HepG2 (cell line): ENCODE measurements around the gene GDF2. TPM values are rescaled to one million over a fixed set of nuclear protein-coding genes. Genes with fewer than 3 reads are reported as not detected.

Experiments used
- ATAC-seq: fragments of 200-7000 bp; cut with Tn5 transposase; 3 replicates; pipeline ENCODE4 v1.9.1; 2020; ENCODE audit warnings: mild to moderate bottlenecking, moderate library complexity
- BruUV-seq: library from RNA; stranded (reverse); fragments of 400-500 nt; replicated peaks from 2 replicates; lab custom pipeline; 2021; lab: Mats Ljungman, UMichigan
- CTCF ChIA-PET: fragments of 300-600 bp; formaldehyde crosslinking; extraction: SDS; loops from one replicate; lab custom pipeline; 2021; ENCODE audit warnings: low total read pairs, inconsistent platforms, low intra/inter-chr PET ratio; lab: Yijun Ruan, JAX
- POLR2A ChIA-PET: fragments of 350-600 bp; sonication (Branson Sonifier 250); formaldehyde crosslinking; loops from one replicate; lab custom pipeline; 2020; ENCODE audit warnings: antibody characterized with exemption, inconsistent platforms; lab: Yijun Ruan, JAX
- DNase-seq: peaks from one replicate; pipeline ENCODE4 v3.0.0-alpha.2; 2015; ENCODE audit warnings: low spot score
- FAIRE-seq: peaks from 3 replicates; lab custom pipeline; 2011; peaks lifted over from hg19 to GRCh38; lab: Jason Lieb, UNC
- H2AFZ ChIP-seq: one replicate; pipeline ENCODE4 v1.6.1; 2011; ENCODE audit warnings: low read length, inconsistent platforms
- H3K27ac ChIP-seq: fragments of 300-600 bp; 3 replicates; pipeline ENCODE4 v1.8.0; 2011; ENCODE audit warnings: mixed run types, mild to moderate bottlenecking, mixed read lengths, low read length, inconsistent platforms; ENCODE audit not compliant: insufficient read depth; ENCODE audit errors: extremely low read length
- H3K27me3 ChIP-seq, 2 experiments: fragments of 200-600 bp in 1 of 2; 2 replicates in 1 of 2; 3 replicates in 1 of 2; pipeline versions ENCODE4 v1.6.0 to v1.8.0; 2011; ENCODE audit warnings: low read length in 2 of 2, mild to moderate bottlenecking in 2 of 2, moderate library complexity in 2 of 2, inconsistent platforms in 1 of 2; ENCODE audit not compliant: insufficient read depth in 2 of 2, control insufficient read depth in 1 of 2
- H3K36me3 ChIP-seq, 2 experiments: fragments of 200-600 bp in 1 of 2; replicated peaks in 1 of 2; 2 replicates in 1 of 2; 3 replicates in 1 of 2; pipeline versions ENCODE4 v1.5.1 to v1.8.0; 2011; ENCODE audit warnings: low read length in 2 of 2, inconsistent platforms in 1 of 2; ENCODE audit not compliant: insufficient read depth in 2 of 2, control insufficient read depth in 1 of 2
- H3K4me1 ChIP-seq: 2 replicates; pipeline ENCODE4 v1.5.1; 2012; ENCODE audit warnings: low read length, inconsistent platforms; ENCODE audit not compliant: insufficient read depth
- H3K4me2 ChIP-seq: 2 replicates; pipeline ENCODE4 v1.6.0; 2011; ENCODE audit warnings: low read depth, low read length, inconsistent platforms
- H3K4me3 ChIP-seq, 3 experiments: fragments of 200-600 bp in 1 of 3; sonication (generic), shearing (Covaris generic) in 1 of 3; replicated peaks in 1 of 3; 2 replicates each; pipeline ENCODE4 v1.5.1; 2011 to 2016; ENCODE audit warnings: low read length in 3 of 3, inconsistent platforms in 2 of 3, low read depth in 2 of 3, mild to moderate bottlenecking in 2 of 3, control low read depth in 1 of 3, mixed read lengths in 1 of 3; ENCODE audit not compliant: insufficient read depth in 1 of 3
- H3K79me2 ChIP-seq: one replicate; pipeline ENCODE4 v1.6.1; 2011; ENCODE audit warnings: low read length, inconsistent platforms; ENCODE audit not compliant: insufficient read depth
- H3K9ac ChIP-seq: 2 replicates; pipeline ENCODE4 v1.6.0; 2011; ENCODE audit warnings: mild to moderate bottlenecking, low read depth, low read length, inconsistent platforms; ENCODE audit not compliant: insufficient read depth
- H3K9me3 ChIP-seq: 2 replicates; pipeline ENCODE4 v1.5.1; 2012; ENCODE audit warnings: mild to moderate bottlenecking, low read length
- H4K20me1 ChIP-seq: 2 replicates; pipeline ENCODE4 v1.6.0; 2011; ENCODE audit warnings: inconsistent platforms, mild to moderate bottlenecking, low read length, moderate library complexity; ENCODE audit not compliant: insufficient read depth
- DZIP1 ChIP-seq: sonication (generic); formaldehyde crosslinking; IDR thresholded peaks from 2 replicates; pipeline ENCODE4 v1.5.0; 2020; ENCODE audit warnings: mild to moderate bottlenecking, missing genetic modification reagents
- E2F5 ChIP-seq: sonication (generic); formaldehyde crosslinking; conservative IDR thresholded peaks from 2 replicates; pipeline ENCODE4 v1.4.0; 2020; ENCODE audit warnings: missing genetic modification reagents
- FOXJ3 ChIP-seq: sonication (generic); formaldehyde crosslinking; IDR thresholded peaks from 2 replicates; pipeline ENCODE4 v1.4.0; 2020; ENCODE audit warnings: missing genetic modification reagents, mild to moderate bottlenecking, borderline replicate concordance
- HOXD1 ChIP-seq: sonication (generic); formaldehyde crosslinking; IDR thresholded peaks from 2 replicates; pipeline ENCODE4 v1.5.0; 2020; ENCODE audit warnings: missing genetic modification reagents
- KAT8 ChIP-seq: IDR thresholded peaks from 2 replicates; pipeline ENCODE4 v1.6.1; 2016; ENCODE audit warnings: missing genetic modification reagents, missing compliant biosample characterization
- MYPOP ChIP-seq: sonication (generic); formaldehyde crosslinking; IDR thresholded peaks from 2 replicates; pipeline ENCODE4 v1.8.1; 2023; ENCODE audit warnings: mild to moderate bottlenecking, moderate library complexity, missing genetic modification reagents
- NFATC3 ChIP-seq: sonication (generic); formaldehyde crosslinking; IDR thresholded peaks from 2 replicates; pipeline ENCODE4 v1.5.1; 2020; ENCODE audit warnings: mild to moderate bottlenecking, missing genetic modification reagents
- RBM22 ChIP-seq: fragments of 200-400 bp; formaldehyde crosslinking; optimal IDR thresholded peaks from 2 replicates; pipeline ENCODE3; 2017; ENCODE audit warnings: mild to moderate bottlenecking, low read length, moderate library complexity
- RORA ChIP-seq: sonication (generic); formaldehyde crosslinking; IDR thresholded peaks from 2 replicates; pipeline ENCODE4 v1.5.0; 2020; ENCODE audit warnings: mild to moderate bottlenecking, missing genetic modification reagents, moderate library complexity
- SIX1 ChIP-seq: sonication (generic); formaldehyde crosslinking; IDR thresholded peaks from 2 replicates; pipeline ENCODE4 v1.4.0; 2020; ENCODE audit warnings: missing genetic modification reagents, borderline replicate concordance
- ZBTB3 ChIP-seq: sonication (generic); formaldehyde crosslinking; IDR thresholded peaks from 2 replicates; pipeline ENCODE4 v1.4.0; 2020; ENCODE audit warnings: low read depth, mild to moderate bottlenecking, moderate library complexity, missing genetic modification reagents, borderline replicate concordance
- ZFX ChIP-seq: sonication (generic); formaldehyde crosslinking; IDR thresholded peaks from 2 replicates; pipeline ENCODE4 v1.4.0; 2020; ENCODE audit warnings: mild to moderate bottlenecking, low read depth, missing genetic modification reagents, moderate library complexity
- ZNF143 ChIP-seq: sonication (generic); formaldehyde crosslinking; IDR thresholded peaks from 2 replicates; pipeline ENCODE4 v1.4.0; 2020; ENCODE audit warnings: missing genetic modification reagents
- ZNF275 ChIP-seq: sonication (generic); formaldehyde crosslinking; IDR thresholded peaks from 2 replicates; pipeline ENCODE4 v1.8.0; 2022; ENCODE audit warnings: missing genetic modification reagents, mild to moderate bottlenecking, inconsistent platforms, borderline replicate concordance
- ZNF296 ChIP-seq: sonication (generic); formaldehyde crosslinking; conservative IDR thresholded peaks from 2 replicates; pipeline ENCODE4 v1.5.0; 2020; ENCODE audit warnings: mild to moderate bottlenecking, missing genetic modification reagents
- ZNF317 ChIP-seq: sonication (generic); formaldehyde crosslinking; IDR thresholded peaks from 2 replicates; pipeline ENCODE4 v1.5.0; 2020; ENCODE audit warnings: mild to moderate bottlenecking, missing genetic modification reagents
- ZNF414 ChIP-seq: sonication (generic); formaldehyde crosslinking; IDR thresholded peaks from 2 replicates; pipeline ENCODE4 v1.5.0; 2020; ENCODE audit warnings: missing genetic modification reagents
- ZNF547 ChIP-seq: sonication (generic); formaldehyde crosslinking; IDR thresholded peaks from 2 replicates; pipeline ENCODE4 v1.5.1; 2020; ENCODE audit warnings: mild to moderate bottlenecking, missing genetic modification reagents
- ZNF777 ChIP-seq: sonication (generic); formaldehyde crosslinking; IDR thresholded peaks from 2 replicates; pipeline ENCODE4 v1.4.0; 2020; ENCODE audit warnings: missing genetic modification reagents
- WGBS: methylation state at CpG from one replicate; pipeline ENCODE4 v1.1.6; 2017; ENCODE audit warnings: low lambda C conversion rate; 5-methylcytosine and 5-hydroxymethylcytosine counted together
- in situ Hi-C: cut with HindIII; loops from 2 replicates; pipeline ENCODE4 v1.10.0; 2017; ENCODE audit warnings: low pct_unique_long_range_greater_than_20kb; ENCODE audit not compliant: extremely low pct_ligation_motif_present
- intact Hi-C: fragments of 100-400 bp; cut with micrococcal nuclease; formaldehyde crosslinking; loops from one replicate; pipeline ENCODE4 v1.10.0; 2022; ENCODE audit not compliant: unreplicated experiment
- polyA plus RNA-seq, 8 experiments: library from polyadenylated mRNA; depleted of rRNA in 3 of 8; stranded (reverse) in 7 of 8; unstranded in 1 of 8; fragments of >200 nt; fragmentation: Illumina TruSeq in 4 of 8; extraction: Trizol in 4 of 8; gene quantifications; 2 replicates each; pipeline versions ENCODE4 v1.2.1 to v1.2.3, GENCODE V29; 2011 to 2016; ENCODE audit warnings: low read depth in 4 of 8, missing spikeins in 1 of 8, mixed read lengths in 1 of 8; ENCODE audit not compliant: insufficient read depth in 1 of 8
- total RNA-seq, 5 experiments: library from RNA; depleted of rRNA; stranded (reverse); fragments of >200 nt; fragmentation: Illumina TruSeq; extraction: Trizol; gene quantifications; 2 replicates each; pipeline ENCODE4 v1.2.3, GENCODE V29; 2016; ENCODE audit warnings: low read depth in 1 of 5

Gene GDF2
- total and polyA plus RNA-seq, 2 of the 13 experiments (the other 11 are each of a cell fraction or from before 2014, with no cell fraction given), result not detected

- in situ Hi-C loops, result no loop called here
- no peaks in the 10 kb centered on the region for H3K36me3 ChIP-seq
- ATAC-seq (no peak), DNase-seq (no peak), FAIRE-seq (no peak)
- no peaks in the 10 kb centered on the region for H4K20me1 ChIP-seq
- ChIA-PET POLR2A (no interaction called here), CTCF (no interaction called here)
- H3K9me3 ChIP-seq, result no peaks in the 10 kb centered on the region
- 0 out of 5 replicates have a peak, but pooled peaks cover 0 to 6% of the 10 kb centered on the region in 2 experiments for H3K27me3 ChIP-seq
- H3K79me2 ChIP-seq, result no peaks in the 10 kb centered on the region
- TF ChIP-seq NFATC3 (CRISPR knock-in tag) (no peak), ZNF317 (CRISPR knock-in tag) (no peak), ZBTB3 (CRISPR knock-in tag) (no peak), RBM22 (no peak), E2F5 (CRISPR knock-in tag) (no peak), FOXJ3 (CRISPR knock-in tag) (no peak), KAT8 (CRISPR knock-in tag) (no peak), MYPOP (CRISPR knock-in tag) (no peak), DZIP1 (no peak), SIX1 (CRISPR knock-in tag) (no peak), ZNF777 (CRISPR knock-in tag) (no peak), ZNF275 (CRISPR knock-in tag) (no peak), RORA (CRISPR knock-in tag) (no peak), ZFX (CRISPR knock-in tag) (no peak), ZNF414 (CRISPR knock-in tag) (no peak), ZNF143 (CRISPR knock-in tag) (no peak), ZNF547 (no peak), ZNF296 (CRISPR knock-in tag) (no peak), HOXD1 (CRISPR knock-in tag) (no peak)
- no peak overlapping the region for H3K9ac ChIP-seq
- no peak overlapping the region for H3K4me3 ChIP-seq
- no peak overlapping the region for H3K4me2 ChIP-seq
- no TSS peak for BruUV-seq
- H3K27ac ChIP-seq, result no peak overlapping the region
- intact Hi-C loops, result no loop called here
- no peak overlapping the region for H2AFZ ChIP-seq
- WGBS, result 16% methylated on average over 2 of the region's 3 CpGs
- peaks cover 8% of the 10 kb centered on the region; the same call in 1 of the 2 replicates for H3K4me1 ChIP-seq
These were observed 10.1 kb downstream of the GDF2 start for GRCh38 chr10:47332371-47332770.
